Islet of Langerhans (tissue), 1 donor: ENCODE results near the gene ABCA5.

Experiments used
- FAIRE-seq: peaks from one replicate; lab custom pipeline; 2011; peaks lifted over from hg19 to GRCh38; lab: Jason Lieb, UNC

Gene ABCA5, protein sequence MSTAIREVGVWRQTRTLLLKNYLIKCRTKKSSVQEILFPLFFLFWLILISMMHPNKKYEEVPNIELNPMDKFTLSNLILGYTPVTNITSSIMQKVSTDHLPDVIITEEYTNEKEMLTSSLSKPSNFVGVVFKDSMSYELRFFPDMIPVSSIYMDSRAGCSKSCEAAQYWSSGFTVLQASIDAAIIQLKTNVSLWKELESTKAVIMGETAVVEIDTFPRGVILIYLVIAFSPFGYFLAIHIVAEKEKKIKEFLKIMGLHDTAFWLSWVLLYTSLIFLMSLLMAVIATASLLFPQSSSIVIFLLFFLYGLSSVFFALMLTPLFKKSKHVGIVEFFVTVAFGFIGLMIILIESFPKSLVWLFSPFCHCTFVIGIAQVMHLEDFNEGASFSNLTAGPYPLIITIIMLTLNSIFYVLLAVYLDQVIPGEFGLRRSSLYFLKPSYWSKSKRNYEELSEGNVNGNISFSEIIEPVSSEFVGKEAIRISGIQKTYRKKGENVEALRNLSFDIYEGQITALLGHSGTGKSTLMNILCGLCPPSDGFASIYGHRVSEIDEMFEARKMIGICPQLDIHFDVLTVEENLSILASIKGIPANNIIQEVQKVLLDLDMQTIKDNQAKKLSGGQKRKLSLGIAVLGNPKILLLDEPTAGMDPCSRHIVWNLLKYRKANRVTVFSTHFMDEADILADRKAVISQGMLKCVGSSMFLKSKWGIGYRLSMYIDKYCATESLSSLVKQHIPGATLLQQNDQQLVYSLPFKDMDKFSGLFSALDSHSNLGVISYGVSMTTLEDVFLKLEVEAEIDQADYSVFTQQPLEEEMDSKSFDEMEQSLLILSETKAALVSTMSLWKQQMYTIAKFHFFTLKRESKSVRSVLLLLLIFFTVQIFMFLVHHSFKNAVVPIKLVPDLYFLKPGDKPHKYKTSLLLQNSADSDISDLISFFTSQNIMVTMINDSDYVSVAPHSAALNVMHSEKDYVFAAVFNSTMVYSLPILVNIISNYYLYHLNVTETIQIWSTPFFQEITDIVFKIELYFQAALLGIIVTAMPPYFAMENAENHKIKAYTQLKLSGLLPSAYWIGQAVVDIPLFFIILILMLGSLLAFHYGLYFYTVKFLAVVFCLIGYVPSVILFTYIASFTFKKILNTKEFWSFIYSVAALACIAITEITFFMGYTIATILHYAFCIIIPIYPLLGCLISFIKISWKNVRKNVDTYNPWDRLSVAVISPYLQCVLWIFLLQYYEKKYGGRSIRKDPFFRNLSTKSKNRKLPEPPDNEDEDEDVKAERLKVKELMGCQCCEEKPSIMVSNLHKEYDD (N-terminal part only)

DNA sequence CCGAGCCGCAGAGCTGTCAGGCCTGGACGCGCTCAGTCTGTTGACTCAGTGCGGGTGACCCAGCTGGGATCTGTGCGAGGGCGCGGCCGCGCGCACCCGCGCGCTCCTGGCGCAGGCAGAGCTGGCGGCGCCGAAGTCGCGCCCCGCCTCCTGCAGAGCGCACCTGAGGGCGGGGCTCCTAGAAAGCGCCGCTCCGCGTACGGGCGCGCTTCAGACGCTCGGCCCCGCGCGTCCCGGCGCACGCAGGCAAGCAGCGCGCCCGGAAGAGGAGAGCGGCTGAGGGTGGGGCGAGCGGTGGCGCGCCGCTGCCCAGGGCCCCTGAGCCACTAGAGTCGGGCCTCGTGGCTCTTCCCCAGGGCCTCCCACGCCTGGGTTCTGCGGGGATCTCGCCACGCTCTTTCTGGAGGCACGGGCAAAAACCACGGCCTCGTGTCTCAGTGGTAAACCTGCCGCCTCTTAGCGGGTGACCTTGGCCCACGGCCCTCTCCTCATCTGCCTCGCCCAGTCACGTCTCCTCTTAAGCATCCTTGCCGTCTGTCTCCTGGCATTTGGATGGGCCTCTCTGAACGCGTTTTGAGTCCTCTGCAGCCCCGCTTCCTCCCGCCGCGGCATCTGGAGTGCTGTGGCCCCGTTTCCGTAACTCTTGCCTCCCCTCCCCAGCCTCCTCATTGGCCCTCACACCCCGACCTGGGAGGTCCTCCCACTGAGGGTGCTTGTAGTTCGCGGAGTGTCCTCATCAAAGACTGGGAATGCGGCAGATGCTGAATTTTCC lies at the start of gene ABCA5:
Gene ABCA5, minus strand, starts transcription at position 74 of the 772 bp plus-strand sequence. CDS start 12,718 bp downstream, outside the sequence.
- no peak for FAIRE-seq

DNA sequence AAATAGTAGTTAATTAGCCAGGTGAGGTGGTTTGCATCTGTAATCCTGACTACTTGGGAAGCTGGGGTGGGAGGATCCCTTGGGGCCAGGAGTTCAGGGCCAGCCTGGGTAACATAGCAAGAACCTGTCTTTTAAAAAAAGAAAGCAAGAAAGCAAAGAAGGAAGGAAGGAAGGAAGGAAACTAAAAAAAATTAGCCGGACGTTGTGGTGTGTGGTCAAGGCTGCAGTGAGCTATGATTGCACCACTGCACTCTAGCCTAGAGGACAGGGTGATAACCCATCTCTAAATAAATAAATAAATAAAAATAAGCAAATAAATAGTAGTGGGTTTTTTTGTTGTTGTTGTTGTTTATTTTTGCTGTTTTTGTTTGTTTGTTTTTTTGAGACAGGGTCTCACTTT lies 48.3 kb upstream of the ABCA5 start:
- no peak for FAIRE-seq

DNA sequence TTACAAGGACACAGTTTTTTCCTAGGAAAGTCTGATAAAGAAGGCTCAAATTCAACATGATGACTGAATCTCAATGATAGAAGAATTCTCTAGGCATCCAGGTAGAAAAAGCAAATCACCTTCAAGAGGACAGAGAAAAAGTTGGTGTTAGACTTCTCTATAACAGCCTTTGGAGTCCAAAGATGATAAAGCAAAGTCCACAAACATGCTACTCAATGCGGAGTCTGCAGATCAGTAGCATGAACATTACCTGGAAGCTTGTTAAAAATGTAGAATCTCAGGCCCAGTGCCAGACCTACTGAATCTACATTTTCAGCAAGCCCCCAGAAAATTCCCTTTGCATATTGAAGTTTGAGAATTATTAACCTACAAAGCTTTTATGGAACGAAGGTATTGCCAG lies 46.1 kb upstream of the ABCA5 start:
- FAIRE-seq: no peak

DNA sequence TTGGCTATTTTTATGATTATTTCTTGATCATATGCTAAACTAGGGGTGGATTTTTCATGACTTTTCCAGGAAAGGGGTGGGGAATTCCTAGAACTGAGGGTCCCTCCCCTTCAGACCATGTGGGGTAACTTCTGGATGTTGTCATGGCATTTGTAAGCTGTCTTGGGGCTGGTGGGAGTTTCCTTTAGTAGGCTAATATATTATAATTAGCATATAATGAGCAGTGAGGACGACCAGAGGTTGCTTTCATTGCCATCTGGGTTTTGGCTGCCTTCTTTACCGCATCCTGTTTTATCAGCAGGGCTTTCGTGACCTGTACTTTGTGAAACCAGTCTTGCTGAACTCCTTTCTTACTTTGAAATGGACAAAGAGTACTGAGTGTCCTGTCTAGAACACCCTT lies 40.4 kb upstream of the ABCA5 start:
- FAIRE-seq: no peak

DNA sequence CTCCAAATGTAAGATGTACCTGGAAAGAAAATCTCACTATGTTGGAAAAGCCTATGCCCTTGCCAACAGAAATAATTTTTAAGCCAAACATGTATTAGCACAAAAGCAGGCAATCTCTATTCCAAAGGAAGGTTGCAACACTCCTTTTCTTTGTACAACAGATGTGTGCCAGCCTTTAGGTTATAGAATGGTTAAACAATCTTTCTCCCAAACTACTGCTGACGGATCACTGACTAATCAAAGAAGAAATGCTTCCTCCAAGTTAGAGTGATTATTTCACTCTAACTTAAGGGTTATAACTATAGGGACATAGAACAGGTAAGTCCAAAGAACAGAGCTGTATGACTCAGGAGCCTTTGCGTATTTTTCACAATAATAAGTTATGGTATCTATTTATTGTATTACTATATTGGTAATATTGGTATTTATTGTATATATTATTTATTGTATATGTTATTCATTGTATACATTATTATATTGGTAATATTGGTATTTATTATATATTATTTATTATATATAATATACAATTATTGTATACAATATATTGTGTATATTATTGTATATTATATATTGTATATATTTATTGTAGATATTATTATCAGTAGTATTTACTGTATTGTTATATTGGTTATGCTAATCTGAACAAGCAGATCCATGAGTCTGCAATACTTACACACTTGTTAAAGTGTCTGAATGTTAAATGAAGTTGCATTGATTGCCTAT lies 36.7 kb upstream of the ABCA5 start:
- FAIRE-seq: no peak

DNA sequence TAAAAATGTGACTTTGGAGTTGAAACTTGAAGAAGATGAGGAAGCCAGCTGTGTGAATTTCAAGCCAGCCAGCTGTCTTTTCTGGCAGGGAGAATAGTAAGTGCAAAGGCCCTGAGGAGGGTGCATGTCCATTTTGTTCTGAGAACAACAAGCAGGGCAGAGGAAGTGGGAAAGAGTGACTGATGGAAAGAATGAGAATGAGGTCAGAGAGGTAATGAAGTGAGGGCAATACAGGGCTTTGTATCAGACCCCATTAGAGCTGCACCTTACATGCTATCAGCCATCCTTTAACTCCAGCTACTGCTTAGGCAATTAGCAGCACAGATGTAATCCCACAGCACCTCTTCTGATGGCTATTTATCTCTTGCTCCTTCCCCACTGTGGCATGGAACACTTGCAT lies 34.2 kb upstream of the ABCA5 start:
- FAIRE-seq: no peak

DNA sequence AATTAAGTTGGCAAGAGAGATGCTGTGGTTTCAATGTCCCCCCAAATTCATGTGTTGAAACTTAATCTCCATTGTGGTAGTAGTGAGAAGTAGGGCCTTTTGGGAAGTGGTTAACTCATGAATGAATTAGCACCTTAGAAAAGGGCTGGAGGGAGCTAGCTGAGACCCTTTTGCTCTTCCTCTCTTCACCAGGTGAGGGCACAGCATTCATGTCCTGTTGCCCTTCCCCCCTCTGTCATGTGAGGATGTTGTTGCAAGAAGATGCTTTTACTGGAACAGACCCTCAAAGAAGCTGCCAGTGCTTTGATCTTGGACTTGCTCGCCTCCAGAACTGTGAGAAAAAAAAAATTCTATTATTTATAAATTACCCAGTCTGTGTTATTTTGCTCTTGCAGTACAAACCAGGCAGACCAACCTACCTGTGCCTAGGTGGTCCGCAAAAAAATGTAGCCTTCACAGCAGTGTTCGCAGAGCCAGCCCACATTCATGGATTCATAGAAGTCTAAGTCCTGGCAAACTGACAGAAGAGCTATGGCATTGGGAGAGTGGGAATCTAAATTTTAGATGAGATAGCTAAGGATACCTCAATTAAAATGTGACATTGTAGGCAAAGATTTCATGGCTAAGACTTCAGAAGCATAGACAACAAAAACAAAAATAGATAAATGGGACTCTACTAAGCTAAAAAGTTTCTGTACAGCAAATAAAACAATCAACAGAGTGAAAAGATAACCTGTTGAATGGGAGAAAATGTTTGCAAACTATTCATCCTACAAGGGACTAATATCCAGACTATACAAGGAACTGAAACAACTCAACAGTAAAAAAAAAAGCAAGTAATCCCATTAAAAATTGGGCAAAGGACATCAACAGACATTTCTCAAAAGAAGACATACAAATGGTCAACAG lies 32.0 kb upstream of the ABCA5 start:
- no peak for FAIRE-seq

DNA sequence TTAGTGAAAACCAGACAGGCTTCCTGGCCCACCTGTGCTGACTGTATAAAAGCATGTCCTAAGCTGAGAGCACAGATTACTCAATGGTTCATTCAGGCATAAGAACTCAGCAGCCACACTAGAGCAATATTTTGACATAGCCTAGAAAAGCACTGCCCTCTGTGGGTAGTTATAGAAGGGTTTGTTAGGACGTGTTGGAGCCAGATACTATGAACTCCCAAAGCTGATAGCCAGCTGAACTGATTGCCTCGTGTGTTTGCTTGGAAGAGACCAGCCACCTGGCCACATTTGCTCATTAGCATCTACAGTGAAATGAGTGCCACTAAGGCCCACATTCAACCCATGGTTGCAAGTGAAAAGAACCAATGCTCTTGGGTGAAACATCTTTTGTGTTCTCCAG lies 30.8 kb upstream of the ABCA5 start:
- FAIRE-seq: no peak

DNA sequence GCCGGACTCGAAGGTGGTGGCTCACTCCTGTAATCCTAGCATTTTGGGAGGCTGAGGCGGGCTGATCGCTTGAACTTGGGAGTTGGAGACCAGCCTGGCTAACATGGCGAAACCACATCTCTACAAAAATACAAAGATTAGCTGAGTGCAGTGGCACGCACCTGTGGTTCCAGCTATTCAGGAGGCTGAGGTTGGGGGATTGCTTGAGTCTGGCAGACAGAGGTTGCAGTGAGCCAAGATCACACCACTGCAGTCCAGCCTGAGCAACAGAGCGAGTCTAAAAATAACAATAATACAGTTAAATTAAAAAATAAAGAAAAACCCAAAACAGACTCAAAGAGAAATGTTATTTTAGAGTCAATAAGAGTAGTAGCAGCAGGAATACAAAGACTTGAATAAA lies 29.7 kb upstream of the ABCA5 start:
- no peak for FAIRE-seq

DNA sequence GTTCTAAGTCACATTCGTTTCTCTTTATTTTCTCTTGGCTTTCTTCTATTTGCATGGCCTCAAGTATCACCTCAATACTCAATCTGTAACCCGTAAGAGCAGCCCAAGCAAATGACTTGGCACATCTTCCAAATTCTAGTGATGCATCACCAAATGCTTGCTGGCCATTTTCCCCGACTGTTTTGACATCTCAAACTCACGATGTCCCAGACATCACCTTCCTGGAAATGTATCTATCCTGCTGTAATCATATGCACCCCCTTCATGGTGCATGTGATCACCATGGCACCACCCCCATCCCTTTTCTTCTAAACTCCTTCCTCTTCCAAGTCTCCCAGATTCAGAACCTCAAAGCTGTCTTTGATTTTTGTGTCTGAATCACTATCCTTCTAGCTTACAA lies 24.0 kb upstream of the ABCA5 start:
- no peak for FAIRE-seq

DNA sequence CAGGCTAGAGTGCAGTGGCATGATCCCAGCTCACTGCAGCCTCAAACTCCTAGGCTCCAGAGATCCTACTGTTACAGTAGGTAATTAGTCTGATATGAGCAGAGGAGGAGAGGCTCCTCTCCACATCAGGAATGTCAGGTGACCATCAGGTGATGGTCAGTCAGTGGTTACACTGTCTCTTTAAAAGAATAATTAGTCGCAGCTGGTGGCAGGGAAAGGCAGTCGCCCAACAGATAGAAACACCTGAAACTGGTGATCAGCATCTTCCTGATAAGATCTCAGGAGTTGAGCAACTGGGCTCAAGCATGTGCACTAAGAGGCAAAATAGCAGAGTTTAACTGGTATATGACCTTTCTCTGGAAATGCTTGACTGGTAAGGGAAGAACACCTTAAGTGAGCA lies 21.5 kb upstream of the ABCA5 start:
- FAIRE-seq: no peak

DNA sequence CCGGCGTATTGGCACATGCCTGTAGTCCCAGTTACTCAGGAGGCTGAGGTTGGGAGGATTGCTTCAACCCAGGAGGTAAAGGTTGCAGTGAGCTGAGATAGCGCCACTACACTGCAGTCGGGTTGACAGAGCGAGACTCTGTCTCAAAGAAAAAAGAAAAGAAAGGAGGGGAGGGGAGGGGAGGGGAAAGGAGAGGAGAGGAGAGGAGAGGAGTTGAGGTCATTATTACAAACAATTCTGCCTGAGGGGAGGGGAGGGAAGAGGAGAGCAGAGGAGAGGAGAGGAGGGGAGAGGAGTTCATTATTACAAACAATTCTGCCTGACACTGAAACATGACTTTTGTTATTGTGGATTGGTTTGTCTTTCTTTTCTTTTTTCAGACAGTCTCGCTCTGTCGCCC lies 19.8 kb upstream of the ABCA5 start:
- no peak for FAIRE-seq

DNA sequence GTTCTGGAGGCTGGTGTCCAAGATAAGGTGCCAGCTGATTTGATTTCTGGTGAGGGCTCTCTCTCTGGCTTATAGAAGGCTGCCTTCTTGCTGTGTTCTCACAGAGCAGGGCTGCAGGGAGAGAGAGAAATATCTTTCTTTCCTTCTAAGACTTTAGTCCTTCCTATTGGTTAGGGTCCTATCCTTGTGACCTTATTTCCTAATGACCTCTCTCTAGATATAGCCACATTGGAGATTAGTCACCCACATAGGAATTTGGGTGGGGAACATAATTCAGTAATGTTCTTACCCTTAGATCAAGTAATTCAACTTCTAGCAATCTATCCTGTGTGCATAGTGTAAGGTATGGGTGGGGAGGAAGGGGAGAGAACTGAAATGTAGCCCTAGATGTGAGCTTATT lies 18.0 kb upstream of the ABCA5 start:
- no peak for FAIRE-seq

DNA sequence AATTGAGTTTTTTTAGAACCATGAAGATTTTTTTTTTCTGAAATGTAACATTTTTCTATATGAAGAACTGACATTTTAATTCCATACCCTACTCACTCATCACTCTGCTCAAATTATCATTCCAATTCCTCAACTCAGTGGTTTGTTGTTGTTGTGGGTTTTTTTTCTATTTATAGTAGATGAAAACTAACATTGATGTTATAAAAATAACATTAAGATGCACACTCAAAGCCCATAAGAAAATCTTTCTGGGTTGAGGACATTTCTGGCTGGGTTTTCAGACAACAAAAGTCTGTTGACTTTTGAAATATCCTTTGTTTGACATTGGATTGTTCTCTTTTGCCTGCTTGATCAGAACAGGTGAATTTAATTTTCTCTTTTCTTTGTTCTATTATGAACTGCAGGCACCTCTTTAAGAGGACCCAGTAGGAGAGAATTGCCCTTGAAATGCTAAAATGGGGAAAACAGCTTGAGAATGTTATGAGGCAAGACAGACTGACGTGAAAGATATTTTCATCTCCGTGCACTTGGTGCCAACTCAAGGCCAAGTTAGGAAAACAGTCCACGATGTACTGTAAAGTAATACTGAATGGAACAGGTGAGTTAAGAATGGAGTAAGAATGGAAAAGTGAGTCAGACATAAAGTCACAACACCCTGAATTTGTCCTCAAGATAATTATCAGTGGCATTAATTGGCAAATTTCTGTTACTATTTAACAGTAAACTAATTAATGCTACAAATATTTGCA lies 16.1 kb upstream of the ABCA5 start:
- no peak for FAIRE-seq

DNA sequence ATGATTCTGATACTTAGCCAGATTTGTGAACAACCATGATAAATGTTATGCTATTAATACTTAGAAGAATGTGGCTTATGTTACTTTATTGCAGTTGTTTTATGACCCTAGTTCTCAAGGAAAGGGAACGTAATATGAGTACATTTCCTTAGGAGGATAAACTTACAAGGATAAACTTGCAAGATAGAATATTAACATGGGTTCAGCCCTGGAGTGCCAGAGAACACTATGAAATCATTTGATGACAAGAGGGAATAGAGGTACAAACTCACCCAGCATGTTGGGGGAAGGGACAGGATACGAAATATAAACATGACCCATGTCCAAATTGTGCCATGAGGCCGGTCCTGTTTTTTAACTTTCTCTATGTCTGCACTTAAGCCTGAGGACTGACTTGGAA lies 13.0 kb upstream of the ABCA5 start:
- FAIRE-seq: no peak

DNA sequence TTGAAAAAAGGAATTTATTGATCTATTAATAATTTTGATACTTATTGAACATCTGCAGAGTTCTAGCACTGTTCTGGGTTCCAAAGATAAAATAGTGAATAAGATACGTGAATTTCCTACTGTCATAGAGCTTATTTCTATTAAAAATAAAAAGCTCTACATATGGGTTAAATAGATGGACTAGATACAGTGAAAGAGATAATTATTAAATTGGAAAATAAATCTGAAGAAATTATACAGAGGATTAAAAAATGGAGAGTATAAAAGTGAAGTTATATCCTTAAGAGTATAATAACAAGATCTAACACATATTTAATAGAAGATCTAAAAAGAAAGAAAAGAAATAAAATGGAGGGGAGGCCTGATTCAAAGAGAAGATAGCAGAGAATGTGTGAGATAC lies 10.1 kb upstream of the ABCA5 start:
- no peak for FAIRE-seq

DNA sequence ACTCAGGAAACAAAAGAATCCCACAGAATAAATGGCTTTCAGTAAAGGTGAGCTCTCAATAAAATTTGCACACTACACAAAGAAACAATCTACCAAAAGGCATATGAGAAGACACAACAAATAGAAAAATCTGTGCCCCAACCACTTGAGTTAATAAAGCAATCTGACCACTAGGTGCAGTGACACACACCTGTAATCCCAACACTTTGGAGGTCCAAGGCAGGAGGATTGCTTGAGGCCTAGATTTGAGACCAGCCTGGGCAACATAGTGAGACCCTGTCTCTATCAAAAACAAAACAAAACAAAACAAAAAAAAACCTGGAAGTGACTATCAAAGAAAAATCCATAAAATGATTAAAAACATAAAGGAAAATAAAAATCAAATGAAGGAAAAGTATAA lies 9.6 kb upstream of the ABCA5 start:
- no peak for FAIRE-seq

DNA sequence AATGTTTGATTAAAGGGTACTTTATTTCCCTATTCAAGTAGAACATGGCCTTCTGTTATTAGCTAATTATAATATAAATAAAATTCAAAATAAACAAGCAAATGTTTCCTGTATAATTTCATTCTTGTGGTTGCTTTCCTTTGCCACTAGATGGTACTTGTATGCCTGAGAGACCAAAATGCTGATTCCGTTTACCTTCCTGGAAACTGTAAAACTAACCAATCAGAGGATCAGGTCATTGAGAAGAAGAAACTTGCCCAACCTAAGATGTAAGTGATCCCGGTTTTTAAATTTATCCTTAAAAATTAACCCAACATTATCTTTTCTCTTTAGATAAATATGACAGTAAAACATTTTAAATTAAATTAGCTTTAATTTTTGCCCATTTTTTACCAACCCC lies 8.1 kb upstream of the ABCA5 start:
- peak; percentile 99 for FAIRE-seq

DNA sequence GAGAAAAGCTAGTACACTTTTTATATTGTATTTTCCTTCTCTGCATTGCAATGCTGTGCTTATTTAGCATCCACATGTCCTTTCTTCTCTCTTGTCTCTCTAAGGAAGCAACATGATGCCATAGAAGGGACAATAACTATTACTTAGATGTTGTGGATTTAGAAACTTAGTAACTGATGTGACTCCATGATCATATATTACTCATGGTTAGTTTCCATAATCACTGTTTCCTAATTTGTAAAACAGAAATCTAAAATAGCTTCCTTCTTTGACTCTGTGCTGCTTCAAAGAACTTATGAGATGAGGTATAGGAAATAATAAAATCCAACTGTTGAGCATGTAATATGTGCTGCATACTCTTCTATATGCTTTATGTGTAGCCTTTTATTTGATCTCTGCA lies 6.6 kb upstream of the ABCA5 start:
- FAIRE-seq: no peak
